ENCODE results near the gene FAM50A.

Gene FAM50A

DNA sequence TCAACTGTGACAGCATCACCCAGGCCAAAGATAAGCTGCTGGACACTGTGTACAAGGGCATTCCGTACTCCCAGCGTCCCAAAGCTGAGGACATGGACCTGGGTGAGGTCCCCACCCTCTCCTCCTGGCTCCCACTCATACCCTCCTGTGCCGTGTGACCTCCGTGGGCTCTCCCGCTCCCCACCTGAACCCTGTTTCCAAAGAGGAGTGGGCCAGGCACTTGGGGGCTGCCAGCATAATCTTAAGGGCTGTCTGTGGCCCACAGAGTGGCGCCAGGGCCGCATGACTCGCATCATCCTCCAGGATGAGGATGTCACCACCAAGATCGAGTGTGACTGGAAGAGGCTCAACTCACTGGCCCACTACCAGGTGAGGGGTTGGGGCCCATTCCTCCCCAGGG, 25.2 kb downstream of the FAM50A start:
- no peaks in the 10 kb centered on the region for H3K27me3 ChIP-seq (ENCODE audit: low read depth, low read length)
- H3K4me1 ChIP-seq (ENCODE audit: control insufficient read depth in 1 of 2, insufficient read depth in 2 of 2, low read length in 2 of 2) = no peaks in the 10 kb centered on the region
- H3K4me3 ChIP-seq (ENCODE audit: low read depth in 1 of 2, low read length in 2 of 2) = no peak overlapping the region
- H3K36me3 ChIP-seq (ENCODE audit: control insufficient read depth in 1 of 2, insufficient read depth in 2 of 2, low read length in 2 of 2) = peaks cover 0 to 61% of the 10 kb centered on the region in 2 donors
- no peaks in the 10 kb centered on the region for H3K9me3 ChIP-seq (ENCODE audit: control insufficient read depth in 1 of 2, low read length in 2 of 2)
- no peak overlapping the region for H3K27ac ChIP-seq (ENCODE audit: low read length)

DNA sequence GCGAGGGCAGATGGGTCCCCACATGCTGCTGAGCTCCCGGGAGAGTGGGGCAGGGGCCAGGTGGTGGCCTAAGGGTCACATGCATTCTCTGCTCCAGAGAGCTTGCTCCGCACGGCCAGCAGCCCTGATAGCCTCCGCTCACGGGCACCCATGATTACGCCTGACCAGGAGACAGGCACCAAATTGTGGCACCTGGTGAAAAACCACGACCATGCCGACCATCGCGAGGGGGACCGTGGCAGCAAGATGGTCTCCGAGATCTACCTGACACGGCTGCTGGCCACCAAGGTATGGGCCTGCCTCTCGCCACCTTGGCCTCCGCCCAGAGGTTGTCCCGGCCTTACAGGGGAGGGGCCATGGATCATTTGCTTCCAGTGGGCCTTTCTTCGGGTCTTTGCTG, 25.9 kb downstream of the FAM50A start:
- Histone ChIP-seq H3K27me3 (ENCODE audit: low read depth, low read length) (no peaks in the 10 kb centered on the region), H3K9me3 (ENCODE audit: control insufficient read depth in 1 of 2, low read length in 2 of 2) (no peaks in the 10 kb centered on the region), H3K36me3 (ENCODE audit: control insufficient read depth in 1 of 2, insufficient read depth in 2 of 2, low read length in 2 of 2) (peaks cover 0 to 61% of the 10 kb centered on the region in 2 donors), H3K4me3 (ENCODE audit: low read depth in 1 of 2, low read length in 2 of 2) (no peak overlapping the region), H3K27ac (ENCODE audit: low read length) (no peak overlapping the region), H3K4me1 (ENCODE audit: control insufficient read depth in 1 of 2, insufficient read depth in 2 of 2, low read length in 2 of 2) (no peaks in the 10 kb centered on the region)

DNA sequence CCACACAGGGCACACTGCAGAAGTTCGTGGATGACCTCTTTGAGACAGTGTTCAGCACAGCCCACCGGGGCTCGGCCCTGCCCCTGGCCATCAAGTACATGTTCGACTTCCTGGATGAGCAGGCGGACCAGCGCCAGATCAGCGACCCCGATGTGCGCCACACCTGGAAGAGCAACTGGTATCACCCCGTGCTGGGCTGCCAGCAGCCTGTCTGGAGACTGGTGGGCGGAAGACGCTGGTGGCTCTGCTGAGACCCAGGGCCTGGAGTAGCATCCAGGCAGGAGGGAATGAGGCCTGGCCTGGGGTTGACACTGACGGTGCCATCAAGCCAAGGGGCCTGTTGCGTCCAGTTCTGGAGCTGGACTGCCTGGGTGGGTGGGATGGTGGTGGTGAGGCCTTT, 26.5 kb downstream of the FAM50A start:
- H3K4me1 ChIP-seq (ENCODE audit: control insufficient read depth in 1 of 2, insufficient read depth in 2 of 2, low read length in 2 of 2) = no peaks in the 10 kb centered on the region
- H3K9me3 ChIP-seq (ENCODE audit: control insufficient read depth in 1 of 2, low read length in 2 of 2) = no peaks in the 10 kb centered on the region
- H3K36me3 ChIP-seq (ENCODE audit: control insufficient read depth in 1 of 2, insufficient read depth in 2 of 2, low read length in 2 of 2) = peaks cover 0 to 56% of the 10 kb centered on the region in 2 donors

DNA sequence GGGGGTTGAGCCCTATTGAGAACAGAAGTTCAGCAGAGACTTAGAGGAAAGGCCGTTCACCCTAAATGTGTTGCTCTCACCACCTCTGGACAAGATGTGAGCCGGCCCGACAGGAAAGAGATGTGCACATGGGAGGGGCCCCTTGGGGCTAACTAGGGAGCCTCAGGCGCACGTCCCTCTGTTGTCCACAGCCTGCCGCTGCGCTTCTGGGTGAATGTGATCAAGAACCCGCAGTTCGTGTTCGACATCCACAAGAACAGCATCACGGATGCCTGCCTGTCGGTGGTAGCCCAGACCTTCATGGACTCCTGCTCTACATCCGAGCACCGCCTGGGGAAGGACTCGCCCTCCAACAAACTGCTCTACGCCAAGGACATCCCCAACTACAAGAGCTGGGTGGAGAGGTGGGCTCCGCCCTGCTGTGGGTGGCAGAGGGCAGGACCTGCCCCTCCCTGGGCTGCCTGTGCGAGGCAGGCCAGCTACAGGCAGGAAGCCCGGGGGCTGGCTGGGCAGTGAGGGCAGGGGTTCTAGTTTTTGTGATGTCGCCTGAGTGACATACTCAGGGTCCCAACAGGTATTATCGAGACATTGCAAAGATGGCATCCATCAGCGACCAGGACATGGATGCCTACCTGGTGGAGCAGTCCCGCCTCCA, 27.1 kb downstream of the FAM50A start:
- no peaks in the 10 kb centered on the region for H3K4me1 ChIP-seq (ENCODE audit: control insufficient read depth in 1 of 2, insufficient read depth in 2 of 2, low read length in 2 of 2)
- no peaks in the 10 kb centered on the region for H3K9me3 ChIP-seq (ENCODE audit: control insufficient read depth in 1 of 2, low read length in 2 of 2)
- no peak overlapping the region for H3K4me3 ChIP-seq (ENCODE audit: low read depth in 1 of 2, low read length in 2 of 2)
- no peak overlapping the region for H3K27ac ChIP-seq (ENCODE audit: low read length)
- no peaks in the 10 kb centered on the region for H3K27me3 ChIP-seq (ENCODE audit: low read depth, low read length)
- H3K36me3 ChIP-seq (ENCODE audit: control insufficient read depth in 1 of 2, insufficient read depth in 2 of 2, low read length in 2 of 2) = peaks cover 0 to 50% of the 10 kb centered on the region in 2 donors

More for the DNA sequence above, 26.5 kb downstream of the FAM50A start:
- Histone ChIP-seq H3K27me3 (ENCODE audit: low read depth, low read length) (no peaks in the 10 kb centered on the region), H3K4me3 (ENCODE audit: low read depth in 1 of 2, low read length in 2 of 2) (no peak overlapping the region), H3K27ac (ENCODE audit: low read length) (no peak overlapping the region)

DNA sequence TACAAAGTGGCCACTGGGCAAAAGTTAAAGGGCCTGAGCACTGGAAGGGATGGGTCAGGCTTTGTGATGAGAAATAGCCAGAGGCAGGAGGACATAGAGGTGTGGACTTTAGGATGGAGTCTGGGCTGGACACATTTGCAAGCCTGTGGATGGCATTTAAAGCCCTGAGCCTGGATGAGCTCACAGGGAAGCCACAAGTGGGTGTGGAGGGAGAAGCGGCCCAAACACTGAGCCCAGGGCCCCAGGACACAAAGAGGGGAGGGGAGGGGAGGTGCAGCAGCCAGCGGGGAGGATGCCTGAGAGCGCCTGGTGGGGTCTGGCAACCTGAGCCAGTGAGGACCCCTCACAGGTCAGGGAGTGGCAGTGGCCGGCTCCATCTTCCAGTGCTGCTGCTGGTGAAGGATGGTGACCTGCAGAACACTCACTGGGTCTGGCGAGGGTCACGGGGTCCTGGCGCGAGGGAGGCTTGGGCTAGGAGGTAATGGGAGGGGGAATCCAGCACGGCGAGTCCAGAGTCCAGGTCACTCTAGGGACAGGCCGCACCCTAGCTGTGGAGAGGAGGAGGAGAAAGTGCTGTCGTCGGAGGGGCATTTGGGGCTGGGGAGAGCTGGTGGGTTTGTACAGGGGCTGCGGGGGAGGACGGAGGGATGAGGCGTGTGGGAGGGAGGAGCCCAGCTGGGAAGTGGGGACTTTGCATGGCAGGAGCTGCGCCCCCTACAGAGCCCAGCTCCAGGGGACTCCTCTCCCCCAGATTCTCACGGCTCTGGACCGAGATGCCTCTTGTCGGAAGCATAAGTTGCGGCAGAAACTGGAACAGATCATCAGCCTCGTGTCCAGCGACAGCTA, 28.1 kb downstream of the FAM50A start:
- H3K27me3 ChIP-seq (ENCODE audit: low read depth, low read length) = no peaks in the 10 kb centered on the region
- no peaks in the 10 kb centered on the region for H3K4me1 ChIP-seq (ENCODE audit: control insufficient read depth in 1 of 2, insufficient read depth in 2 of 2, low read length in 2 of 2)

DNA sequence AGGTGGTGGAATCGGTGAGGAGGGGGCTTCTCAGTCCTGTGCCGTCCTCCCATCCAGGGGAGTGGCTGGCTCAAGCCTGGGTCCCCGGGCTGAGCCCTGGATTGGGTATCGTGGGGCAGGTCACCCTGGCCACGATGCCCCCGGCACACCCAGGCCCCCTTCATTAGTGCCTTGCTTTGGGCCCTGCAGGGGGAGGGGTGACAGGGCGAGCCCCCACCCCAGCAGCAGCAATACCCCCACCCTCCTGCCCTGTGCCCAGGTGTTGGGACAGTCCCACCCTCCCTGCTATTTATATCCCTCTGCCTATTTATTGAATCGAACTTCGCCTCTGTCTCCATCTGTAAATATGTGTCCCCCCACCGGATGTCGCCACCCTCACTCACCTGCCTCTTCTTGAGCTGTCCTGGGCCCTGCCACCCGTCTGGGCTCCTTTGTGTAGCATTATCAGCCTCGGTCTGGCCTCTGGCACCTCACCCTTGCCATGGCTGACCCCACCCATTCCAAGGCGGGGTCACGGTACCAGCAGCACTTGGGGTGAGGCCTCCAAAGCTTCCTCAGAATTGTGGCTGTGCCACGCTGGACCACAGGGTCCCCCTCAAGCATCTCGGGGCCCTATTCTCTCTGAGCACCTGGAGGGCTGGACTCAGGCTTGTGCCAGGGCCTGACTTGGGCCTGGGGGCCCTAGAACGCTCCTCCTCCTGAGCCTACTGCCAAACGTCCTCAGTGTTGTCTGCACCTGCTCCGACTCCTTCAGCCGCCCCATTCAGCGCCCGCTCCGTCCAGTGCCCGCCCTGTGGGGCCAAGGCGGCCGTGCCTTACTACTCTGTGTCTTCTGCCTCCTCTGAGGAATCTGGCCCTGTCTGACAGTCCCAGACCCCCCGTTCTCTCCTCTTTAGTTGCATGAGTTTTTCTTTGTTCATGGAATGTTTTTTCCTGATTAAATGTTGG, 29.0 kb downstream of the FAM50A start:
- H3K9me3 ChIP-seq (ENCODE audit: control insufficient read depth in 1 of 2, low read length in 2 of 2) = no peaks in the 10 kb centered on the region
- H3K27me3 ChIP-seq (ENCODE audit: low read depth, low read length) = no peaks in the 10 kb centered on the region
- no peak overlapping the region for H3K4me3 ChIP-seq (ENCODE audit: low read depth in 1 of 2, low read length in 2 of 2)
- peaks cover 0 to under 1% of the 10 kb centered on the region in 2 donors for H3K4me1 ChIP-seq (ENCODE audit: control insufficient read depth in 1 of 2, insufficient read depth in 2 of 2, low read length in 2 of 2)
- H3K36me3 ChIP-seq (ENCODE audit: control insufficient read depth in 1 of 2, insufficient read depth in 2 of 2, low read length in 2 of 2) = peaks cover 0 to 42% of the 10 kb centered on the region in 2 donors
- no peak overlapping the region for H3K27ac ChIP-seq (ENCODE audit: low read length)

More for the DNA sequence above, 28.1 kb downstream of the FAM50A start:
- Histone ChIP-seq H3K36me3 (ENCODE audit: control insufficient read depth in 1 of 2, insufficient read depth in 2 of 2, low read length in 2 of 2) (peaks cover 0 to 42% of the 10 kb centered on the region in 2 donors), H3K9me3 (ENCODE audit: control insufficient read depth in 1 of 2, low read length in 2 of 2) (no peaks in the 10 kb centered on the region), H3K27ac (ENCODE audit: low read length) (no peak overlapping the region), H3K4me3 (ENCODE audit: low read depth in 1 of 2, low read length in 2 of 2) (no peak overlapping the region)

DNA sequence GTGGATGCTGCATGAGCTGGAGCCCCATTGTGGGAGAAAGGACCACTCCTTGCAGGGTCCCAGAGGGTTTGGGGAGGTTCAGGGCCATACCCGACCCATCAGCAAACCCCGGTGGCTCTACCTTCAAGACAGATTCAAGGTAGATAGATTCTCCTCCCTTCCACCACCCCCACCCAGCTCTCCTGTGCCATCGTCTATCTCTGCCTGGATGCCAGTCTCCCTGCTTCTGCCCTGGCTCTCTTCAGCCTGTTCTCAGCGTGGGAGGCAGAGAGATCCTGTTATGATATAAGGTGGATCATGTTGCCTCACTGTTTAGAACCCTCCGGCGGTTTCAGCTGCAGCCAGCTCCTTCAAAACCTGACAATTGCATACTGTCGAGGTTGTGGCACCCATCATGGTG, 29.7 kb downstream of the FAM50A start:
- Histone ChIP-seq H3K36me3 (ENCODE audit: control insufficient read depth in 1 of 2, insufficient read depth in 2 of 2, low read length in 2 of 2) (peaks cover 0 to 37% of the 10 kb centered on the region in 2 donors), H3K27me3 (ENCODE audit: low read depth, low read length) (no peaks in the 10 kb centered on the region), H3K4me3 (ENCODE audit: low read depth in 1 of 2, low read length in 2 of 2) (no peak overlapping the region), H3K9me3 (ENCODE audit: control insufficient read depth in 1 of 2, low read length in 2 of 2) (no peaks in the 10 kb centered on the region), H3K27ac (ENCODE audit: low read length) (no peak overlapping the region), H3K4me1 (ENCODE audit: control insufficient read depth in 1 of 2, insufficient read depth in 2 of 2, low read length in 2 of 2) (peaks cover 0 to 5% of the 10 kb centered on the region in 2 donors)

DNA sequence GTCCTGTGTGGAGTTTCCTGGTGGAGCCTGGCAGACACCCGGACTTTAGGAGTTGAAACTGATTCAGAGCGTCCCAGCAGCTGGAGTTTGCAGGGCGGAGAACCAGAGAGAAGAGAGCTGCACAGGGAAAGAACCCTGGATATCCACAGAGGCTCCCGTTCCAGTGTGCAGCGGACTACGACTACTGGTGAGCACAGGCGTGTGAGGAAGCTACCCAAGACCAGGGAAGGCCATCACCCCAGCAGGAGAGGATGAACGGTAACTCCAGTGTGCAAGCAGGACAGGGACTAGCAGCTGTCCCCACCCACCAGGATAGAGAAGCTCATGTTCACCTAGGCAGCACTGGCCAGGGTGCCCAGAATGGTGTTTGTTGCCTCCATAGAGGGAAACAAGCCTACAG, 32.9 kb downstream of the FAM50A start:
- H3K9me3 ChIP-seq (ENCODE audit: control insufficient read depth in 1 of 2, low read length in 2 of 2) = no peaks in the 10 kb centered on the region
- peaks cover 0 to 5% of the 10 kb centered on the region in 2 donors for H3K4me1 ChIP-seq (ENCODE audit: control insufficient read depth in 1 of 2, insufficient read depth in 2 of 2, low read length in 2 of 2)
- H3K27me3 ChIP-seq (ENCODE audit: low read depth, low read length) = no peaks in the 10 kb centered on the region
- H3K4me3 ChIP-seq (ENCODE audit: low read depth in 1 of 2, low read length in 2 of 2) = no peak overlapping the region
- H3K36me3 ChIP-seq (ENCODE audit: control insufficient read depth in 1 of 2, insufficient read depth in 2 of 2, low read length in 2 of 2) = peaks cover 0 to 7% of the 10 kb centered on the region in 2 donors
- H3K27ac ChIP-seq (ENCODE audit: low read length) = no peak overlapping the region

DNA sequence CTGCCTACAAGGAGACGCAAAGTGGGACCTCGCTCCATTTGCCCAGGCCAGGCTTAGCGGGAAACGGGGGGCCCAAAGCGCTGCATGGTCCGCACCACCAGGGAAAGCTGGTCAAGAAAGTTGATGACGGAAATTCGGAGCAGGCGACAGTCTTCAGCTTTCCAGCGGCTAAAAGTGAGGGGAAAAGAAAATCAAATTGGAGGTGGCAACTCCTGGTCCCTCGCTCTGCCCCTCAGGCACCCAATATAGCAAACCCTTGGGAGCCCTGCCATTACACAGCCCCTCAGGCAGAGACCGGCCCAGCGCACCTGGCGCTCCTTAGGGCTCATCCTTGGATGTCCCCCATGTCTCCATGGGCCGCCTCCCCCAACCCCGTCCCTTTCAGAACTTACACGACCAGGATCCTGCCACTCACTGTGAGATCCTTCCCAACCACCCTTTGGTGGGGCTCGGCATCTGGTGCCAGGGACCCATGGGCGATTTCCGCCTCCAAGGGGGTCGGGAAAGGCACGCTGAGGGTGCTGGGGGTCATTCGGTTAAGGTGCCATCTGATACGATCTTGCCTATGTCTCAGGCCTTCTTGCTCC, 34.0 kb downstream of the FAM50A start:
- Histone ChIP-seq H3K4me1 (ENCODE audit: control insufficient read depth in 1 of 2, insufficient read depth in 2 of 2, low read length in 2 of 2) (peaks cover 0 to 5% of the 10 kb centered on the region in 2 donors), H3K9me3 (ENCODE audit: control insufficient read depth in 1 of 2, low read length in 2 of 2) (no peaks in the 10 kb centered on the region), H3K36me3 (ENCODE audit: control insufficient read depth in 1 of 2, insufficient read depth in 2 of 2, low read length in 2 of 2) (peaks cover 0 to 3% of the 10 kb centered on the region in 2 donors), H3K4me3 (ENCODE audit: low read depth in 1 of 2, low read length in 2 of 2) (peak overlapping the region; percentile 16 to 56), H3K27ac (ENCODE audit: low read length) (no peak overlapping the region), H3K27me3 (ENCODE audit: low read depth, low read length) (no peaks in the 10 kb centered on the region)

DNA sequence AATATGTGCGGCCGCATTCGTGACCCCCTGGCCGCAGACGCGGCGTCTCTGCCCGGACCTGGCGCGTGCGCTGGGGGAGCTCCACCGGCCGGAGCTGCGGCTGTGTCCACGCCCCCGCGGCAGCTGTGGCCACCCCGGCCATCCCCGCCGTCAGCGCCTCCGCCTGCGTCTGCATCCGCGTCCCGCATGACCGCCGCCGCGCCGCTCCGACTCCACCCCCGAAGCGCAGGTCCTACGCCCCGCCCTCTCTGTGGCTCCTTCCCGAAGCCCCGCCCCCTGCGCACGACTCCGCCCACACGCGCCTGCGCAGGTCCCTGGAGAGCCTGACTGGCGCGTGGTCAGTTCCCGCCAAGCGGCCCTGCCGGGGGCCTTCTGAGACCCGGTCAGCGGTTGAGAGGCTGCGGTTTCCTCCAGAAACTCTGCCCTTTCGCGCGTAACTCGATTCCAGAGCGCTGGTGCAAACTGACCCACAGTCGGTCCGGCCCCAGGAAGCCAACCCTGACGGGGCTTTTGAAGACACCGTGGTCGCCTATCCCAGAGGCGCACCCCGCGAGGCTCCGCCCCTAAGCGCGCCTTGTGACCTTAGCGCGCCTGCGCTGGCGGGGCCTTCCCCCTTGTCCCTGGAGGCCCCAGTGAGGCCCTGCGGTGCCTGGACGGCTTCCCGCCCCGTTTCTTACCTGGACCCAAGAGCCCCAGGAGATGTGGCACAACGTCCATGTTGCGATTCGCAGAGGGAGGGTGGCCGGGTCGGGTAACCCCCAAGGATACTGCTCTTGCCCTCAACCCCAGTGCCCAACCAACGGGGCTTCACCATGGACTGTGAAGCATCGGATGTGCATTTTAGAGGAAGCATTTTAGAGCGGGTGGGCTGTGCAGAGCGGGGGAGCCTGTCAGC, 35.0 kb downstream of the FAM50A start, which contains the start of gene LAGE3:
LAGE3 (minus strand) TSS at position 554 of the 895 bp plus-strand sequence; CDS start at position 188, 366 bp downstream.
- no peaks in the 10 kb centered on the region for H3K36me3 ChIP-seq (ENCODE audit: control insufficient read depth in 1 of 2, insufficient read depth in 2 of 2, low read length in 2 of 2)
- H3K9me3 ChIP-seq (ENCODE audit: control insufficient read depth in 1 of 2, low read length in 2 of 2) = no peaks in the 10 kb centered on the region
- no peaks in the 10 kb centered on the region for H3K27me3 ChIP-seq (ENCODE audit: low read depth, low read length)
- peaks cover 0 to 5% of the 10 kb centered on the region in 2 donors for H3K4me1 ChIP-seq (ENCODE audit: control insufficient read depth in 1 of 2, insufficient read depth in 2 of 2, low read length in 2 of 2)
- peak within 1 kb of the TSS; percentile 37 to 56 for H3K4me3 ChIP-seq (ENCODE audit: low read depth in 1 of 2, low read length in 2 of 2)
- no peak within 1 kb of the TSS for H3K27ac ChIP-seq (ENCODE audit: low read length)

All from muscle layer of duodenum (tissue), 2 donors.